Activated naive CD4-positive, alpha-beta T cell treated with anti-CD3 and anti-CD28 coated beads, Interleukin-2, amount 10 ng/mL, durations not matched to agents 7 days and 5 days (primary cell): ENCODE measurements around the gene CCDC6.
"Not testable (repeated sequence)": the region's sequence is repeated elsewhere in the genome, so short reads cannot be mapped to it uniquely, and the experiment has no call there.

Experiments used
- CTCF ChIA-PET: fragments of 350-600 bp; sonication (Branson Sonifier 250); formaldehyde crosslinking; loops from one replicate; lab custom pipeline; 2021; ENCODE audit warnings: antibody characterized with exemption; lab: Charles Lee
- DNase-seq: peaks from one replicate; pipeline ENCODE4 v3.0.0-alpha.2; 2020
- H3K27ac Mint-ChIP-seq: one replicate; pipeline ENCODE4 v1.8.0; 2021; ENCODE audit warnings: mild to moderate bottlenecking, moderate library complexity, mixed read lengths
- H3K27me3 Mint-ChIP-seq: one replicate; pipeline ENCODE4 v1.8.0; 2021; ENCODE audit warnings: mild to moderate bottlenecking, mixed read lengths
- H3K36me3 Mint-ChIP-seq: one replicate; pipeline ENCODE4 v1.8.0; 2021; ENCODE audit warnings: mixed read lengths
- H3K4me1 Mint-ChIP-seq: one replicate; pipeline ENCODE4 v1.8.0; 2021; ENCODE audit warnings: mixed read lengths
- H3K4me3 Mint-ChIP-seq: one replicate; pipeline ENCODE4 v1.8.0; 2021; ENCODE audit warnings: mild to moderate bottlenecking, moderate library complexity, mixed read lengths
- H3K9me3 Mint-ChIP-seq: one replicate; pipeline ENCODE4 v1.8.0; 2021; ENCODE audit warnings: mixed read lengths

Gene CCDC6

GRCh38 chr10:59900048-59900727 is 6.2 kb downstream of the CCDC6 start:
- CTCF ChIA-PET = no interaction called here
- Mint-ChIP-seq H3K27me3 (no peaks in the 10 kb centered on the region), H3K27ac (no peak overlapping the region), H3K36me3 (peaks cover 10% of the 10 kb centered on the region), H3K9me3 (no peaks in the 10 kb centered on the region), H3K4me1 (peaks cover 42% of the 10 kb centered on the region), H3K4me3 (no peak overlapping the region)
- DNase-seq = no peak

- H3K9me3 Mint-ChIP-seq = no peaks in the 10 kb centered on the region
- peaks cover 10% of the 10 kb centered on the region for H3K36me3 Mint-ChIP-seq
- no peak for DNase-seq
- no peak overlapping the region for H3K27ac Mint-ChIP-seq
- H3K27me3 Mint-ChIP-seq = no peaks in the 10 kb centered on the region
- CTCF ChIA-PET = interaction anchor here (0.9 to 1.1 kb wide), 2 partner anchors 8 to 33 kb away, joined by 3 to 5 read pairs; partner anchors contain the start of gene CCDC6
- H3K4me3 Mint-ChIP-seq = no peak overlapping the region
- peaks cover 28% of the 10 kb centered on the region for H3K4me1 Mint-ChIP-seq
Measured at GRCh38 chr10:59898125-59898835, 8.1 kb downstream of the CCDC6 start.

- CTCF ChIA-PET = no interaction called here
- H3K4me1 Mint-ChIP-seq = peaks cover 26% of the 10 kb centered on the region
- H3K27me3 Mint-ChIP-seq = no peaks in the 10 kb centered on the region
- H3K36me3 Mint-ChIP-seq = peaks cover 3% of the 10 kb centered on the region
- no peak overlapping the region for H3K27ac Mint-ChIP-seq
- no peak for DNase-seq
- H3K9me3 Mint-ChIP-seq = no peaks in the 10 kb centered on the region
- no peak overlapping the region for H3K4me3 Mint-ChIP-seq
Measured at GRCh38 chr10:59896191-59896590, 10.2 kb downstream of the CCDC6 start.

- CTCF ChIA-PET = no interaction called here
- no peak for DNase-seq
- Mint-ChIP-seq H3K4me3 (no peak overlapping the region), H3K27me3 (no peaks in the 10 kb centered on the region), H3K27ac (no peak overlapping the region), H3K36me3 (peaks cover 3% of the 10 kb centered on the region), H3K4me1 (peaks cover 24% of the 10 kb centered on the region), H3K9me3 (no peaks in the 10 kb centered on the region)
Measured at GRCh38 chr10:59895629-59896116, 10.7 kb downstream of the CCDC6 start.

GRCh38 chr10:59894114-59894513 is 12.2 kb downstream of the CCDC6 start:
- CTCF ChIA-PET = no interaction called here
- Mint-ChIP-seq H3K4me3 (no peak overlapping the region), H3K4me1 (peaks cover 13% of the 10 kb centered on the region), H3K27ac (peak overlapping the region; percentile 2), H3K27me3 (no peaks in the 10 kb centered on the region), H3K36me3 (peaks cover 3% of the 10 kb centered on the region), H3K9me3 (no peaks in the 10 kb centered on the region)
- DNase-seq = no peak

- H3K9me3 Mint-ChIP-seq = no peaks in the 10 kb centered on the region
- no peaks in the 10 kb centered on the region for H3K27me3 Mint-ChIP-seq
- CTCF ChIA-PET = no interaction called here
- peaks cover 18% of the 10 kb centered on the region for H3K4me1 Mint-ChIP-seq
- H3K4me3 Mint-ChIP-seq = no peak overlapping the region
- H3K27ac Mint-ChIP-seq = no peak overlapping the region
- no peak for DNase-seq
- H3K36me3 Mint-ChIP-seq = peaks cover 4% of the 10 kb centered on the region
Measured at GRCh38 chr10:59892697-59893096, 13.7 kb downstream of the CCDC6 start.

- no peak overlapping the region for H3K27ac Mint-ChIP-seq
Measured at GRCh38 chr10:59891936-59892335, 14.4 kb downstream of the CCDC6 start.

GRCh38 chr10:59891349-59891748 is 15.0 kb downstream of the CCDC6 start:
- Mint-ChIP-seq H3K27ac (peak overlapping the region; percentile 19), H3K4me3 (no peak overlapping the region), H3K9me3 (no peaks in the 10 kb centered on the region), H3K27me3 (no peaks in the 10 kb centered on the region), H3K36me3 (peaks cover 4% of the 10 kb centered on the region), H3K4me1 (peaks cover 29% of the 10 kb centered on the region)
- CTCF ChIA-PET = no interaction called here
- no peak for DNase-seq

More at GRCh38 chr10:59891936-59892335, 14.4 kb downstream of the CCDC6 start:
- Mint-ChIP-seq H3K4me1 (peaks cover 23% of the 10 kb centered on the region), H3K9me3 (no peaks in the 10 kb centered on the region), H3K4me3 (no peak overlapping the region), H3K27me3 (no peaks in the 10 kb centered on the region), H3K36me3 (peaks cover 4% of the 10 kb centered on the region)
- CTCF ChIA-PET = no interaction called here
- DNase-seq = no peak

GRCh38 chr10:59888781-59889435 is 17.4 kb downstream of the CCDC6 start:
- Mint-ChIP-seq H3K4me3 (no peak overlapping the region), H3K36me3 (peaks cover 4% of the 10 kb centered on the region), H3K27ac (no peak overlapping the region), H3K4me1 (peaks cover 50% of the 10 kb centered on the region), H3K27me3 (no peaks in the 10 kb centered on the region), H3K9me3 (no peaks in the 10 kb centered on the region)
- DNase-seq = no peak
- CTCF ChIA-PET = interaction anchor here (1.5 to 5.4 kb wide), 3 partner anchors 16 to 24 kb away, joined by 5 to 22 read pairs (median 12); partner anchors contain the start of gene CCDC6

- Mint-ChIP-seq H3K4me3 (no peak overlapping the region), H3K27me3 (no peaks in the 10 kb centered on the region), H3K27ac (no peak overlapping the region), H3K9me3 (no peaks in the 10 kb centered on the region), H3K4me1 (peaks cover 49% of the 10 kb centered on the region), H3K36me3 (peaks cover 4% of the 10 kb centered on the region)
- DNase-seq = no peak
- CTCF ChIA-PET = interaction anchor here (1.5 to 5.4 kb wide), 3 partner anchors 15 to 23 kb away, joined by 5 to 22 read pairs (median 12); partner anchors contain the start of gene CCDC6
Measured at GRCh38 chr10:59887972-59888640, 18.2 kb downstream of the CCDC6 start.

- CTCF ChIA-PET = interaction anchor here (2.8 to 5.4 kb wide), 2 partner anchors 19 to 22 kb away, joined by 12 to 22 read pairs; partner anchors contain the start of gene CCDC6
- no peak overlapping the region for H3K27ac Mint-ChIP-seq
- no peak overlapping the region for H3K4me3 Mint-ChIP-seq
- DNase-seq = no peak
- peaks cover 4% of the 10 kb centered on the region for H3K36me3 Mint-ChIP-seq
- no peaks in the 10 kb centered on the region for H3K9me3 Mint-ChIP-seq
- H3K27me3 Mint-ChIP-seq = no peaks in the 10 kb centered on the region
- H3K4me1 Mint-ChIP-seq = peaks cover 48% of the 10 kb centered on the region
Measured at GRCh38 chr10:59887006-59887405, 19.4 kb downstream of the CCDC6 start.

GRCh38 chr10:59885430-59886134 is 20.8 kb downstream of the CCDC6 start:
- DNase-seq = no peak
- CTCF ChIA-PET = interaction anchor here (1.1 to 5.4 kb wide), 2 partner anchors 20 to 21 kb away, joined by 4 to 22 read pairs; partner anchors contain the start of gene CCDC6
- Mint-ChIP-seq H3K4me1 (peaks cover 57% of the 10 kb centered on the region), H3K4me3 (no peak overlapping the region), H3K27me3 (no peaks in the 10 kb centered on the region), H3K9me3 (no peaks in the 10 kb centered on the region), H3K27ac (no peak overlapping the region), H3K36me3 (peaks cover 9% of the 10 kb centered on the region)

GRCh38 chr10:59884893-59885292 is 21.5 kb downstream of the CCDC6 start:
- not testable (repeated sequence) for H3K27me3 Mint-ChIP-seq, DNase-seq, H3K4me3 Mint-ChIP-seq, H3K27ac Mint-ChIP-seq, H3K9me3 Mint-ChIP-seq, H3K36me3 Mint-ChIP-seq
- CTCF ChIA-PET = interaction anchor here (1.1 to 5.4 kb wide), 2 partner anchors 20 to 21 kb away, joined by 4 to 22 read pairs; partner anchors contain the start of gene CCDC6
- peaks cover 64% of the 10 kb centered on the region for H3K4me1 Mint-ChIP-seq
